DND-41 (cell line): ENCODE measurements around the gene AIFM1.
A peak's percentile ranks its signal among the peaks of the same experiment; 100 is the strongest.
"Not testable (repeated sequence)": the region's sequence is repeated elsewhere in the genome, so short reads cannot be mapped to it uniquely, and the experiment has no call there.

ENCODE experiments used
- ATAC-seq: fragments of 200-7000 bp; cut with Tn5 transposase; 3 replicates; pipeline ENCODE4 v1.9.1; 2021; ENCODE audit warnings: low read depth; ENCODE audit not compliant: insufficient read depth
- DNase-seq: peaks from one replicate; pipeline ENCODE4 v3.0.0-alpha.2; 2020
- H2AFZ ChIP-seq: 2 replicates; pipeline ENCODE4 v1.6.0; 2012; ENCODE audit warnings: low read depth, low read length
- H3K27ac ChIP-seq: 2 replicates; pipeline ENCODE4 v1.5.1; 2012; ENCODE audit warnings: low read length, inconsistent platforms
- H3K27me3 ChIP-seq: fragments of 200-600 bp; sonication (generic); 2 replicates; pipeline ENCODE4 v1.6.0; 2012; ENCODE audit warnings: low read length, mild to moderate bottlenecking, inconsistent platforms; ENCODE audit not compliant: insufficient read depth, poor library complexity
- H3K36me3 ChIP-seq: 2 replicates; pipeline ENCODE4 v1.5.1; 2012; ENCODE audit warnings: low read length, inconsistent platforms; ENCODE audit not compliant: insufficient read depth
- H3K4me1 ChIP-seq: 2 replicates; pipeline ENCODE4 v1.5.1; 2012; ENCODE audit warnings: mild to moderate bottlenecking, low read length; ENCODE audit not compliant: insufficient read depth
- H3K4me2 ChIP-seq: 2 replicates; pipeline ENCODE4 v1.6.0; 2012; ENCODE audit warnings: mild to moderate bottlenecking, moderate library complexity, low read length, inconsistent platforms; ENCODE audit not compliant: insufficient read depth
- H3K4me3 ChIP-seq, 2 experiments: fragments of 200-600 bp in 1 of 2; shearing (Covaris generic) in 1 of 2; 2 replicates each; pipeline ENCODE4 v1.5.1; 2012 to 2016; ENCODE audit warnings: inconsistent platforms in 2 of 2, low read length in 2 of 2, mild to moderate bottlenecking in 2 of 2, low read depth in 1 of 2, moderate library complexity in 1 of 2
- H3K79me2 ChIP-seq: 2 replicates; pipeline ENCODE4 v1.6.0; 2012; ENCODE audit warnings: low read length, inconsistent platforms; ENCODE audit not compliant: insufficient read depth
- H3K9ac ChIP-seq: 2 replicates; pipeline ENCODE4 v1.6.0; 2012; ENCODE audit warnings: low read depth, mild to moderate bottlenecking, inconsistent platforms, low read length, moderate library complexity
- H3K9me3 ChIP-seq: 2 replicates; pipeline ENCODE4 v1.5.1; 2012; ENCODE audit warnings: low read length, moderate library complexity, mild to moderate bottlenecking, inconsistent platforms; ENCODE audit not compliant: insufficient read depth, severe bottlenecking
- H4K20me1 ChIP-seq: 2 replicates; pipeline ENCODE4 v1.6.0; 2012; ENCODE audit warnings: low read length; ENCODE audit not compliant: insufficient read depth
- CTCF ChIP-seq: IDR thresholded peaks from 2 replicates; pipeline ENCODE4 v1.5.1; 2012; ENCODE audit warnings: borderline replicate concordance, low read length, moderate library complexity, mild to moderate bottlenecking; ENCODE audit not compliant: poor library complexity, severe bottlenecking; ENCODE audit errors: extremely low read depth
- EZH2 ChIP-seq: IDR thresholded peaks from 3 replicates; pipeline ENCODE4 v1.6.1; 2012; ENCODE audit warnings: borderline replicate concordance, low read depth, mild to moderate bottlenecking, moderate library complexity, low read length, inconsistent platforms; ENCODE audit not compliant: severe bottlenecking

Gene AIFM1

GRCh38 chrX:130119312-130119898 lies 46.2 kb downstream of the AIFM1 start:
- Histone ChIP-seq H3K4me2 (no peak overlapping the region), H3K27ac (no peak overlapping the region), H3K36me3 (no peaks in the 10 kb centered on the region), H3K79me2 (no peaks in the 10 kb centered on the region), H2AFZ (no peak overlapping the region), H3K4me1 (peaks cover 14% of the 10 kb centered on the region), H3K9ac (no peak overlapping the region), H3K4me3 (no peak overlapping the region), H3K9me3 (no peaks in the 10 kb centered on the region), H4K20me1 (no peaks in the 10 kb centered on the region), H3K27me3 (no peaks in the 10 kb centered on the region)
- TF ChIP-seq EZH2 (no peak), CTCF (no peak)
- no peak for ATAC-seq
- DNase-seq, result no peak

- Histone ChIP-seq H3K4me2 (no peak overlapping the region), H4K20me1 (no peaks in the 10 kb centered on the region), H3K9me3 (no peaks in the 10 kb centered on the region), H3K9ac (no peak overlapping the region), H3K4me1 (peaks cover 14% of the 10 kb centered on the region), H3K27me3 (no peaks in the 10 kb centered on the region), H3K4me3 (no peak overlapping the region), H3K79me2 (no peaks in the 10 kb centered on the region), H2AFZ (no peak overlapping the region), H3K36me3 (no peaks in the 10 kb centered on the region), H3K27ac (no peak overlapping the region)
- no peak for DNase-seq
- TF ChIP-seq EZH2, result no peak
- TF ChIP-seq CTCF, result no peak
- ATAC-seq, result no peak
Measured at GRCh38 chrX:130118441-130119311, 47.0 kb downstream of the AIFM1 start.

DNA sequence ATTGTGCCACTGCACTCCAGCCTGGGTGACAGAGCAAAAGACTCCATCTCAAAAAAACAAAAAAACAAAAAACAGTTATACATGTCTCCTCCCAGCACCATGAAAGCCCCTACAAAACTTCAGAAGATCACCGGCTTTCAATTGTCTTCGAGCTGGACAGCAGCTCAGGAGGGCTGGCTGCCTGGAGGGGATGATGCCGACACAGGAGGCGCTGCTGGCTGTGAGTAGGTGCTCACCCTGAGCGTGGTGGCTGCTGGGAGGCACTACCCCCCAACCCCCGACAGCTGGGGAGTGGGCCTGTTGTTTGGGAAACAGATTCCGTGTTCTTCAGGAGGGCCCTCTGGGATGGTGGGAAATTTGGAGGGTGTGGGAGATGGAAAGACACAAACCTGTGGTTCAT lies 48.5 kb downstream of the AIFM1 start:
- no peaks in the 10 kb centered on the region for H3K79me2 ChIP-seq
- peaks cover 14% of the 10 kb centered on the region for H3K4me1 ChIP-seq
- H3K9ac ChIP-seq, result no peak overlapping the region
- no peak for DNase-seq
- no peak overlapping the region for H3K27ac ChIP-seq
- no peak overlapping the region for H2AFZ ChIP-seq
- ATAC-seq, result no peak
- H3K27me3 ChIP-seq, result no peaks in the 10 kb centered on the region
- TF ChIP-seq EZH2 (no peak), CTCF (peak; percentile 6)
- no peak overlapping the region for H3K4me3 ChIP-seq
- no peaks in the 10 kb centered on the region for H3K9me3 ChIP-seq
- H4K20me1 ChIP-seq, result no peaks in the 10 kb centered on the region
- no peaks in the 10 kb centered on the region for H3K36me3 ChIP-seq
- no peak overlapping the region for H3K4me2 ChIP-seq

GRCh38 chrX:130115119-130115885 lies 50.3 kb downstream of the AIFM1 start:
- H3K79me2 ChIP-seq, H3K4me2 ChIP-seq, H4K20me1 ChIP-seq, H3K4me3 ChIP-seq, H3K9me3 ChIP-seq, H3K27me3 ChIP-seq, H3K36me3 ChIP-seq, H3K27ac ChIP-seq, ATAC-seq, H3K9ac ChIP-seq, H2AFZ ChIP-seq, H3K4me1 ChIP-seq, DNase-seq: not testable (repeated sequence)
